AG10803 (cell line): ENCODE results near the gene FIG4.
"Not testable (repeated sequence)": the region's sequence is repeated elsewhere in the genome, so short reads cannot be mapped to it uniquely, and the experiment has no call there.

Experiments used
- DNase-seq: peaks from one replicate; pipeline ENCODE4 v3.0.0; 2010; ENCODE audit warnings: low read depth
- H3K4me3 ChIP-seq: 2 replicates; pipeline ENCODE4 v1.5.1; 2011; ENCODE audit warnings: mild to moderate bottlenecking, low read length, control low read depth
- TF ChIP-seq, protein P1 (sequence below): conservative IDR thresholded peaks from 2 replicates; pipeline ENCODE4 v1.5.1; 2011; ENCODE audit warnings: mild to moderate bottlenecking, low read length, control low read depth, inconsistent platforms

The FIG4 gene

DNA sequence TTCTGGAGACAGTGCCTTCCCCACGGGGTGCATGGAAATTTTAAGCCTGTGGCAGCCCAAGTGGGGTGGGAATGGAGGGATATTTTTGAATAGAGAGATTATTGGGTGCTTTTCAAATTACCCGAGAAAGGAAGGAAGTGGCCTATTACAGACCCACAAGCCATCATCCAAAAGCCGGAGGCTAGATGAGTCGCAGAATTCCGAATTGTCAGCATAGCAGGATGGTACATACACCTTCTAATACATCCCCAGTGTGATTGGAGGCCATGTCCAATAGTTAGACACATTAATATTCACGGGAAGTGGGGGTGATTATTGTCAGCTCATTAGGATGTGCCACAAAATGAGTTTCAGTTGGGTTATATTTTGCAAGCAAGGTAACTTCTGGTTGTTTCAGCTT, 133.0 kb downstream of the FIG4 start:
- TF ChIP-seq, protein P1, sequence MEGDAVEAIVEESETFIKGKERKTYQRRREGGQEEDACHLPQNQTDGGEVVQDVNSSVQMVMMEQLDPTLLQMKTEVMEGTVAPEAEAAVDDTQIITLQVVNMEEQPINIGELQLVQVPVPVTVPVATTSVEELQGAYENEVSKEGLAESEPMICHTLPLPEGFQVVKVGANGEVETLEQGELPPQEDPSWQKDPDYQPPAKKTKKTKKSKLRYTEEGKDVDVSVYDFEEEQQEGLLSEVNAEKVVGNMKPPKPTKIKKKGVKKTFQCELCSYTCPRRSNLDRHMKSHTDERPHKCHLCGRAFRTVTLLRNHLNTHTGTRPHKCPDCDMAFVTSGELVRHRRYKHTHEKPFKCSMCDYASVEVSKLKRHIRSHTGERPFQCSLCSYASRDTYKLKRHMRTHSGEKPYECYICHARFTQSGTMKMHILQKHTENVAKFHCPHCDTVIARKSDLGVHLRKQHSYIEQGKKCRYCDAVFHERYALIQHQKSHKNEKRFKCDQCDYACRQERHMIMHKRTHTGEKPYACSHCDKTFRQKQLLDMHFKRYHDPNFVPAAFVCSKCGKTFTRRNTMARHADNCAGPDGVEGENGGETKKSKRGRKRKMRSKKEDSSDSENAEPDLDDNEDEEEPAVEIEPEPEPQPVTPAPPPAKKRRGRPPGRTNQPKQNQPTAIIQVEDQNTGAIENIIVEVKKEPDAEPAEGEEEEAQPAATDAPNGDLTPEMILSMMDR, result no peak
- H3K4me3 ChIP-seq, result no peak overlapping the region
- no peak for DNase-seq

DNA sequence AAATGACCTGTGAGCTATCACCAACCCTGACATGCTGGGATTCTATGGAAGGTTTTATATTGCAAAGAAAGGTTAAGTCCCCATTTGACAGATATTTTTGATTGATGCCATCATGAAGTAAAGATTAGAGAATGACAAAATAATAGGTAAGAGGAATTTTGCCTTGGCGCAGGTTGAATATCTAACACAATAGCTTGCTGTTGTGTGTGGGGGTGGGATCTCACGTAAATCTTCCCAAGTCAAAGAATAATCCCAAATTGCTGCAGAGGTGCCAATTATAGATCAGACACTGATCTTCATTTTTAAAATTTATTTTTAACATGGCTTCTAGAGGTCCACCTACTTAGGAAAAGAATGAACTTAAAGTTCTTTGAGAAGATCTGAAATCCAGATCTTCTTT, 135.5 kb downstream of the FIG4 start:
- no peak for DNase-seq
- H3K4me3 ChIP-seq, result no peak overlapping the region
- TF ChIP-seq, protein P1, result no peak

DNA sequence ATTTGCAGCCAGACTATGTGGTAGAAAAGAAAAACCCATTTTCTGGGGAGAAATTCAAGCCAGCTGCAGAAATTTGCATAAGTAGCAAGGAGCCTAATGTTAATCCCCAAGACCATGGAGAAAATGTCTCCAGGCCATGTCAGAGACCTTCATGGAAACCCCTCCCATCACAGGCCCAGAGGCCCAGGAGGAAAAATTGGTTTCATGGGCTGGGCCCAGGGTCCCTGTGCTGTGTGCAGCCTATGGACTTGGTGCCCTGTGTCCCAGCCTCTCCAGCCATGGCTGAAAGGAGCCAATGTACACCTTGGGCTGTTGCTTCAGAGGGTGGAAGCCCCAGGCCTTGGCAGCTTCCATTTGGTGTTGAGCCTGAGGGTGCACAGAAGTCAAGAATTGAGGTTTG, 140.3 kb downstream of the FIG4 start:
- not testable (repeated sequence) for DNase-seq, H3K4me3 ChIP-seq

DNA sequence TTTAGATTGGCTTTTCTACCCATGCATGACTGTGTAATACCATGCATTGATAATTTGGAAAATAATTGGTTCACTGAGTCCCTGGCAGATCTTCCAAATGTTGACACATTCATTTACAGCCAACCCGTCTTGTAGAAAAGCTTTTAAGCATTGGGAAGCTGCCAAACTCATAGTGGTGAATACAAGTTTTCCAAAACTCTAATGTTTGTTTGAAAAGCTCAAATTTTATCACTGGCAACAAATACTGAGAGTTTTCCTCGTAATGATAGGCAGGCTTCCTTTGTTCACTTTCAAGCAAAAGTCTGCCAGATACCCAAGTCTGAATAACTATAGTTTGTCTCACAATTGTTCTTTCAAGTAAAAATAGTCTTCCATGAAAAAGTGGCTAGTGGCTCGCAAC, 143.0 kb downstream of the FIG4 start:
- TF ChIP-seq, protein P1, result no peak
- no peak overlapping the region for H3K4me3 ChIP-seq
- peak; percentile 6 for DNase-seq

DNA sequence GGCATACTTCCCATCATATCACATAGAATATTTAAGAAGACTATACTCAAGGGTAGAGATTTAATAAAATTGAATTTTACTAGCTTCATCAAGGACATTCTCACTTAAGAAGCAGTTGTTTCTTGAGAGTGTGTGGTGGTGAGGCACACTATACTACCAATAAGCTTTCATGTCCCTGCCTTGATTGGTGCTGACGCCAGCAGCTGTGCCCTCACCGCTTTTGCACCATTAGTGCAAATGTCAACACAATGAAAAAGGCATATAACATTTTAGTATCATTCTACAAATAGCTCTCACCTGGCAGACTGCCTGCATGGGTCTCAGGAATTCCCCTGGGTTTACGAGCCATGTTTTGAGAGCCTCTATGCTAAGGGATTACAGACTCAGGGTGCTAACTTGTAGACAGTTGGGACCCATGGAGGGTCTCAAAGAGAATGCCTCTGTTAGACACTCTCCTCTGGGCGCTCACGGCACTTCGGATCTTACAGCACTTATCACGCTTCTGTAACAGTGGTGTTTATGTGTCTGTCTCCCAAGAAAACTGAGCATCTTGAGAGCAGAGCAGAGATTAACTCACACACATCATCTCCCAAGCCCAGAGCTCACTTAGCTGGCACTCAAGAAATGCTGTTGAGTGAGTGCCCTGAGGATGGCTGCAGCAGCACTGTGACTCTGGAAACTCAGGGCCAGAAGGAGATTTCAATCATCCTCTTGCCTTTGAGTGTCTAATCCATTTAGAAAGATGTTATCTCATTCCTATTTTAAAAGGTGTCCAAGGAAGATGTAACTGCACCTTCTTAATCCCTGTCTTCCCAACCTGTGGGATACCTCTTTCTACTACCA, 143.7 kb downstream of the FIG4 start:
- no peak for DNase-seq
- no peak overlapping the region for H3K4me3 ChIP-seq
- TF ChIP-seq, protein P1, result no peak

DNA sequence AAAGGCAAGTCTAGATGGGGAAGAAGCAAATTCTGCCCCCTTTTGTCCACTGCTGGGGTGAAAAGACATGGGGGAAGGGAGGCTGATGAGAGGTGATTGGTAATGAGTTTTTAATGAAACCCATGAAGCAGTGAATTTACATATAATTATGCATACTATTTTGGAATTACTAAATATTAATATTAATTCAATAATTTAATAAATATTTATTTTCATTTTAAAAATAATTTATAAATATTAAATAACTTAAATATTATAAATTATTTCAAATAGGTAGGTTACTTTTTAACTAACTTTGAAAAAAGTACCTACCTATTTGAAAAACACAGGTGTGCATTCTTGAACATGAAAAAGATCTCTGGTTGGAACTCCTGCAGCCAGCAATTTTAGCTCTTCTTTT, 148.9 kb downstream of the FIG4 start:
- TF ChIP-seq, protein P1, result no peak
- no peak for DNase-seq

DNA sequence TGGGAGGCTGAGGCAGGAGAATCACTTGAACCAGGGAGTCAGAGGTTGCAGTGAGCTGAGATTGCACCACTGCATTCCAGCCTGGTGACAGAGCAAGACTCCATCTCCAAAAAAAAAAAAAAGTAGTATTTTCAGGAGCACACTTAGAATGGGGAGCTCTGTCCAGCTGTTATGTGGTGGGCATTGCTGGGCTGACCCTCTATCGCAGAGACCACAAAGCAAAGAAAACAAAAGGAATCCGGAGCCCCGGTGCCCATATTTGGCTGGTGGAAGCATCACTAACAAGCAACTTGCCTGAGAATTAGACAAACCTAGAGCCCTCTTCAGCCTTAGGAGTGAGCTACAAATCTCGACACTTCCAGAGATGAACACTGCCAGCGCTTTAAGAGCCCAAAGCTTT, 149.7 kb downstream of the FIG4 start:
- no peak overlapping the region for H3K4me3 ChIP-seq
- TF ChIP-seq, protein P1, result no peak
- no peak for DNase-seq

More for the DNA sequence above, 148.9 kb downstream of the FIG4 start:
- H3K4me3 ChIP-seq, result no peak overlapping the region

DNA sequence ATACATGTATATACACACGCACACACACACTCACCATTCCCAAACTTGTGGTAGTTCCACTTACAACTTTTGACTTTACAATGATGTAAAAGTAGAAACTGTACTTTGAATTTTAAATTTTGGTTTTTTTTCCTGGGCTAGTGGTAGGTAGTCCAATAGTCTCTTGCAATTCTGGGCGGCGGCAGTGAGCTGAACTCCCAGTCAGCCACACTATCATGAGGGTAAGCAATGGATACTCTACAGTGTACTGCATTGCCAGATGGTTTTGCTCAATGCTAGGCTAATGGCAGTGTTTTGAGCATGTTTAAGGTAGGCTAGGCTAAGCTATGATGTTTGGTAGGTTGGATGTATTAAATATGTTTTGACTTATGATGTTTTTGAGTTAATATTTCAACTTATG, 150.8 kb downstream of the FIG4 start:
- H3K4me3 ChIP-seq, result no peak overlapping the region
- no peak for DNase-seq
- TF ChIP-seq, protein P1, result no peak
